AG04449 (cell line): ENCODE measurements around the gene TSLP.

Source experiments
- CTCF ChIA-PET: fragments of 350-600 bp; formaldehyde crosslinking; extraction: SDS; loops from one replicate; lab custom pipeline; 2021; ENCODE audit warnings: antibody characterized with exemption; lab: Yijun Ruan, JAX
- POLR2A ChIA-PET: fragments of 400-600, 350-600 bp; formaldehyde crosslinking; extraction: SDS; loops from one replicate; lab custom pipeline; 2020; ENCODE audit warnings: antibody characterized with exemption, inconsistent platforms; lab: Yijun Ruan, JAX
- DNase-seq: peaks from one replicate; pipeline ENCODE4 v3.0.0-alpha.2; 2010; ENCODE audit warnings: low read depth, low spot score
- H3K4me3 ChIP-seq: 2 replicates; pipeline ENCODE4 v1.5.1; 2011; ENCODE audit warnings: low read depth, mild to moderate bottlenecking, control low read depth, low read length
- TF ChIP-seq, protein P1 (sequence below): IDR thresholded peaks from one replicate; pipeline ENCODE4 v1.5.1; 2011; ENCODE audit warnings: mild to moderate bottlenecking, moderate library complexity, low read length, control low read depth, inconsistent platforms; ENCODE audit not compliant: insufficient read depth; ENCODE audit errors: missing control alignments

TSLP gene

DNA sequence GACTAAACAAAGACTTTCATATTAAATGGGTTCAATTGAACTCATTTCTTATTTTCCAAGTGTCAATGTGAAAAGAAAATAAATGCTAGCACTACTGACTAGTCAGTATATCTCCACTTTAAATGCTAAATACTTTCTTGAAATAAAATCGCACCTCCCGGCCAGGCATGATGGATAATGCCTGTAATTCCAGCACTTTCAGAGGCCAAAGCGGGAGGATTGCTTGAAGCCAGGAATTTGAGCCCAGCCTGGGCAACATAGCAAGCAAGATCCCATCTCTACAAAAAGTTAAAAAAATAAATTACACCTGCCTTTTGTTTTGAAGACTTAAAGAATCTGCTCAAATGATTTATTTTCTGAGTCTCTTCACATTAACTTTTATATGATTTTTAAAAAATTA is 55.4 kb downstream of the TSLP start:
- no peak for DNase-seq
- TF ChIP-seq, protein P1, sequence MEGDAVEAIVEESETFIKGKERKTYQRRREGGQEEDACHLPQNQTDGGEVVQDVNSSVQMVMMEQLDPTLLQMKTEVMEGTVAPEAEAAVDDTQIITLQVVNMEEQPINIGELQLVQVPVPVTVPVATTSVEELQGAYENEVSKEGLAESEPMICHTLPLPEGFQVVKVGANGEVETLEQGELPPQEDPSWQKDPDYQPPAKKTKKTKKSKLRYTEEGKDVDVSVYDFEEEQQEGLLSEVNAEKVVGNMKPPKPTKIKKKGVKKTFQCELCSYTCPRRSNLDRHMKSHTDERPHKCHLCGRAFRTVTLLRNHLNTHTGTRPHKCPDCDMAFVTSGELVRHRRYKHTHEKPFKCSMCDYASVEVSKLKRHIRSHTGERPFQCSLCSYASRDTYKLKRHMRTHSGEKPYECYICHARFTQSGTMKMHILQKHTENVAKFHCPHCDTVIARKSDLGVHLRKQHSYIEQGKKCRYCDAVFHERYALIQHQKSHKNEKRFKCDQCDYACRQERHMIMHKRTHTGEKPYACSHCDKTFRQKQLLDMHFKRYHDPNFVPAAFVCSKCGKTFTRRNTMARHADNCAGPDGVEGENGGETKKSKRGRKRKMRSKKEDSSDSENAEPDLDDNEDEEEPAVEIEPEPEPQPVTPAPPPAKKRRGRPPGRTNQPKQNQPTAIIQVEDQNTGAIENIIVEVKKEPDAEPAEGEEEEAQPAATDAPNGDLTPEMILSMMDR = no peak
- no peak overlapping the region for H3K4me3 ChIP-seq
- ChIA-PET POLR2A (no interaction called here), CTCF (no interaction called here)
